Measurements from ENCODE around the gene PLXDC1.

- no peak for TF ChIP-seq EZH2phosphoT487 (IDR thresholded peaks at IDR 0.05; ENCODE audit: low read depth)
- no peak for TF ChIP-seq CTCF (IDR thresholded peaks at IDR 0.05; ENCODE audit: low read depth, low read length)
These were observed 46.8 kb downstream of the PLXDC1 start for GRCh38 chr17:39104657-39105056.
